Measurements from ENCODE around the gene NOL4L.

NOL4L gene

GRCh38 chr20:32585011-32585585 lies at the start of gene NOL4L:
TSS of gene NOL4L (minus strand) at chr20:32585333. CDS start at chr20:32584890, 443 bp downstream.
- DNase-seq: peak; percentile 35

- DNase-seq: no peak
These were observed 49.1 kb upstream of the NOL4L start for GRCh38 chr20:32634041-32634805.

- DNase-seq: no peak
These were observed 47.6 kb upstream of the NOL4L start for GRCh38 chr20:32632461-32633354.

- DNase-seq: no peak
These were observed 46.9 kb upstream of the NOL4L start for GRCh38 chr20:32631933-32632460.

GRCh38 chr20:32629813-32630212 lies 44.7 kb upstream of the NOL4L start:
- DNase-seq: no peak

GRCh38 chr20:32628960-32629530 lies 43.9 kb upstream of the NOL4L start:
- no peak for DNase-seq

- no peak for DNase-seq
These were observed 41.9 kb upstream of the NOL4L start for GRCh38 chr20:32626859-32627636.

GRCh38 chr20:32626407-32626806 lies 41.3 kb upstream of the NOL4L start:
- DNase-seq: no peak

GRCh38 chr20:32625996-32626395 lies 40.9 kb upstream of the NOL4L start:
- no peak for DNase-seq

GRCh38 chr20:32624687-32625345 lies 39.7 kb upstream of the NOL4L start:
- no peak for DNase-seq

- DNase-seq: no peak
These were observed 38.6 kb upstream of the NOL4L start for GRCh38 chr20:32623667-32624157.

GRCh38 chr20:32622585-32623468 lies 37.7 kb upstream of the NOL4L start:
- DNase-seq: no peak

GRCh38 chr20:32621891-32622584 lies 36.9 kb upstream of the NOL4L start:
- DNase-seq: no peak

GRCh38 chr20:32621071-32621890 lies 36.1 kb upstream of the NOL4L start:
- no peak for DNase-seq

- DNase-seq: no peak
These were observed 34.5 kb upstream of the NOL4L start for GRCh38 chr20:32619586-32619985.

GRCh38 chr20:32614772-32615171 lies 29.6 kb upstream of the NOL4L start:
- no peak for DNase-seq

GRCh38 chr20:32614303-32614702 lies 29.2 kb upstream of the NOL4L start:
- no peak for DNase-seq

- no peak for DNase-seq
These were observed 28.3 kb upstream of the NOL4L start for GRCh38 chr20:32613192-32614053.

All from activated CD4-positive, alpha-beta T cell treated with anti-CD3 and anti-CD28 coated beads, Interleukin-2, amount 50 U/mL, for 1 hour (primary cell).